ENCODE data around the gene CASK.

Gene CASK

GRCh38 chrX:41912923-41913322 is 10.4 kb downstream of the CASK start:
- H3K27me3 ChIP-seq (ENCODE audit: control insufficient read depth in 1 of 2, insufficient read depth in 1 of 2, low read length in 2 of 2), result peaks cover 0 to 4% of the 10 kb centered on the region in 2 experiments
- no peak overlapping the region for H3K4me3 ChIP-seq (ENCODE audit: insufficient read depth in 1 of 2, low read depth in 1 of 2, low read length in 2 of 2)
- no peak overlapping the region for H2BK120ac ChIP-seq (ENCODE audit: low read depth, low read length)
- no peak overlapping the region for H3K18ac ChIP-seq (ENCODE audit: low read depth in 1 of 2, low read length in 2 of 2)
- H4K91ac ChIP-seq (ENCODE audit: low read length), result no peak overlapping the region
- no peak overlapping the region for H2BK5ac ChIP-seq (ENCODE audit: low read depth, low read length, poor library complexity, severe bottlenecking)
- H3K4me1 ChIP-seq (ENCODE audit: control insufficient read depth, insufficient read depth, low read depth, low read length), result peaks cover 3% of the 10 kb centered on the region
- no peak overlapping the region for H3K4me2 ChIP-seq (ENCODE audit: low read length, poor library complexity, severe bottlenecking)
- no peak overlapping the region for H3K27ac ChIP-seq (ENCODE audit: low read length, poor library complexity, severe bottlenecking)
- DNase-seq, result peak; percentile 45
- 100% methylated on average over 1 of the region's 4 CpGs for WGBS
- no peak overlapping the region for H2BK15ac ChIP-seq (ENCODE audit: low read depth, poor library complexity, severe bottlenecking)
- no peak overlapping the region for H3K9ac ChIP-seq (ENCODE audit: low read length)
- H3K36me3 ChIP-seq (ENCODE audit: control insufficient read depth in 1 of 2, insufficient read depth in 2 of 2, low read depth in 1 of 2, low read length in 2 of 2), result no peaks in the 10 kb centered on the region
- H2AK5ac ChIP-seq (ENCODE audit: low read length, severe bottlenecking), result no peak overlapping the region
- no peak overlapping the region for H3K14ac ChIP-seq (ENCODE audit: low read length in 2 of 2)
- no peaks in the 10 kb centered on the region for H3K9me3 ChIP-seq (ENCODE audit: control insufficient read depth, low read length)
- H2AFZ ChIP-seq (ENCODE audit: low read depth, low read length), result no peak overlapping the region
- no peak overlapping the region for H3K23ac ChIP-seq (ENCODE audit: low read length in 2 of 2)
- no peaks in the 10 kb centered on the region for H3K79me1 ChIP-seq (replicated peaks; ENCODE audit: low read length, poor library complexity, severe bottlenecking)
- no peak overlapping the region for H2BK12ac ChIP-seq (ENCODE audit: low read length in 2 of 2)
- H4K8ac ChIP-seq (ENCODE audit: low read length), result no peak overlapping the region
- H3K4ac ChIP-seq (ENCODE audit: low read depth in 1 of 2, low read length in 2 of 2), result no peak overlapping the region

GRCh38 chrX:41909068-41909467 is 14.3 kb downstream of the CASK start:
- Histone ChIP-seq H4K8ac (ENCODE audit: low read length) (no peak overlapping the region), H3K27me3 (ENCODE audit: control insufficient read depth in 1 of 2, insufficient read depth in 1 of 2, low read length in 2 of 2) (peaks cover 0 to 2% of the 10 kb centered on the region in 2 experiments), H4K91ac (ENCODE audit: low read length) (no peak overlapping the region), H2BK5ac (ENCODE audit: low read depth, low read length, poor library complexity, severe bottlenecking) (no peak overlapping the region), H3K9ac (ENCODE audit: low read length) (no peak overlapping the region), H3K18ac (ENCODE audit: low read depth in 1 of 2, low read length in 2 of 2) (no peak overlapping the region), H3K4ac (ENCODE audit: low read depth in 1 of 2, low read length in 2 of 2) (no peak overlapping the region), H2AK5ac (ENCODE audit: low read length, severe bottlenecking) (no peak overlapping the region), H2AFZ (ENCODE audit: low read depth, low read length) (no peak overlapping the region), H2BK12ac (ENCODE audit: low read length in 2 of 2) (no peak overlapping the region), H3K4me3 (ENCODE audit: insufficient read depth in 1 of 2, low read depth in 1 of 2, low read length in 2 of 2) (no peak overlapping the region), H3K79me1 (replicated peaks; ENCODE audit: low read length, poor library complexity, severe bottlenecking) (no peaks in the 10 kb centered on the region), H3K23ac (ENCODE audit: low read length in 2 of 2) (no peak overlapping the region), H3K4me1 (ENCODE audit: control insufficient read depth, insufficient read depth, low read depth, low read length) (peaks cover 4% of the 10 kb centered on the region), H3K14ac (ENCODE audit: low read length in 2 of 2) (no peak overlapping the region), H3K36me3 (ENCODE audit: control insufficient read depth in 1 of 2, insufficient read depth in 2 of 2, low read depth in 1 of 2, low read length in 2 of 2) (no peaks in the 10 kb centered on the region), H3K27ac (ENCODE audit: low read length, poor library complexity, severe bottlenecking) (no peak overlapping the region), H3K4me2 (ENCODE audit: low read length, poor library complexity, severe bottlenecking) (no peak overlapping the region), H3K9me3 (ENCODE audit: control insufficient read depth, low read length) (no peaks in the 10 kb centered on the region), H2BK15ac (ENCODE audit: low read depth, poor library complexity, severe bottlenecking) (no peak overlapping the region), H2BK120ac (ENCODE audit: low read depth, low read length) (no peak overlapping the region)
- DNase-seq, result no peak

GRCh38 chrX:41906515-41907187 is 16.7 kb downstream of the CASK start:
- Histone ChIP-seq H3K9me3 (ENCODE audit: control insufficient read depth, low read length) (peaks cover 5% of the 10 kb centered on the region), H4K8ac (ENCODE audit: low read length) (no peak overlapping the region), H2BK12ac (ENCODE audit: low read length in 2 of 2) (no peak overlapping the region), H3K36me3 (ENCODE audit: control insufficient read depth in 1 of 2, insufficient read depth in 2 of 2, low read depth in 1 of 2, low read length in 2 of 2) (peaks cover 0 to 3% of the 10 kb centered on the region in 2 experiments), H3K79me1 (replicated peaks; ENCODE audit: low read length, poor library complexity, severe bottlenecking) (peaks cover 1% of the 10 kb centered on the region), H3K23ac (ENCODE audit: low read length in 2 of 2) (no peak overlapping the region), H3K4ac (ENCODE audit: low read depth in 1 of 2, low read length in 2 of 2) (no peak overlapping the region), H3K4me2 (ENCODE audit: low read length, poor library complexity, severe bottlenecking) (no peak overlapping the region), H3K4me1 (ENCODE audit: control insufficient read depth, insufficient read depth, low read depth, low read length) (peaks cover 2% of the 10 kb centered on the region), H2BK15ac (ENCODE audit: low read depth, poor library complexity, severe bottlenecking) (no peak overlapping the region), H3K4me3 (ENCODE audit: insufficient read depth in 1 of 2, low read depth in 1 of 2, low read length in 2 of 2) (no peak overlapping the region), H4K91ac (ENCODE audit: low read length) (no peak overlapping the region), H2AK5ac (ENCODE audit: low read length, severe bottlenecking) (no peak overlapping the region), H3K27me3 (ENCODE audit: control insufficient read depth in 1 of 2, insufficient read depth in 1 of 2, low read length in 2 of 2) (no peaks in the 10 kb centered on the region), H2AFZ (ENCODE audit: low read depth, low read length) (no peak overlapping the region), H2BK5ac (ENCODE audit: low read depth, low read length, poor library complexity, severe bottlenecking) (no peak overlapping the region), H3K9ac (ENCODE audit: low read length) (no peak overlapping the region), H2BK120ac (ENCODE audit: low read depth, low read length) (no peak overlapping the region), H3K18ac (ENCODE audit: low read depth in 1 of 2, low read length in 2 of 2) (no peak overlapping the region), H3K14ac (ENCODE audit: low read length in 2 of 2) (no peak overlapping the region), H3K27ac (ENCODE audit: low read length, poor library complexity, severe bottlenecking) (no peak overlapping the region)
- no peak for DNase-seq
- WGBS, result 100% methylated on average over 1 of the region's 3 CpGs

GRCh38 chrX:41903544-41903943 is 19.8 kb downstream of the CASK start:
- Histone ChIP-seq H3K9ac (ENCODE audit: low read length) (no peak overlapping the region), H3K14ac (ENCODE audit: low read length in 2 of 2) (no peak overlapping the region), H3K4me3 (ENCODE audit: insufficient read depth in 1 of 2, low read depth in 1 of 2, low read length in 2 of 2) (no peak overlapping the region), H3K9me3 (ENCODE audit: control insufficient read depth, low read length) (peaks cover 25% of the 10 kb centered on the region), H2BK15ac (ENCODE audit: low read depth, poor library complexity, severe bottlenecking) (no peak overlapping the region), H3K4ac (ENCODE audit: low read depth in 1 of 2, low read length in 2 of 2) (no peak overlapping the region), H3K27me3 (ENCODE audit: control insufficient read depth in 1 of 2, insufficient read depth in 1 of 2, low read length in 2 of 2) (no peaks in the 10 kb centered on the region), H2AFZ (ENCODE audit: low read depth, low read length) (no peak overlapping the region), H2BK5ac (ENCODE audit: low read depth, low read length, poor library complexity, severe bottlenecking) (no peak overlapping the region), H4K91ac (ENCODE audit: low read length) (no peak overlapping the region), H2BK120ac (ENCODE audit: low read depth, low read length) (no peak overlapping the region), H3K4me2 (ENCODE audit: low read length, poor library complexity, severe bottlenecking) (no peak overlapping the region), H3K18ac (ENCODE audit: low read depth in 1 of 2, low read length in 2 of 2) (no peak overlapping the region), H3K79me1 (replicated peaks; ENCODE audit: low read length, poor library complexity, severe bottlenecking) (peaks cover 3% of the 10 kb centered on the region), H4K8ac (ENCODE audit: low read length) (no peak overlapping the region), H2AK5ac (ENCODE audit: low read length, severe bottlenecking) (no peak overlapping the region), H3K4me1 (ENCODE audit: control insufficient read depth, insufficient read depth, low read depth, low read length) (peaks cover 2% of the 10 kb centered on the region), H3K36me3 (ENCODE audit: control insufficient read depth in 1 of 2, insufficient read depth in 2 of 2, low read depth in 1 of 2, low read length in 2 of 2) (peaks cover 0 to 9% of the 10 kb centered on the region in 2 experiments), H3K23ac (ENCODE audit: low read length in 2 of 2) (no peak overlapping the region), H2BK12ac (ENCODE audit: low read length in 2 of 2) (no peak overlapping the region), H3K27ac (ENCODE audit: low read length, poor library complexity, severe bottlenecking) (no peak overlapping the region)
- no peak for DNase-seq
- WGBS, result no CpG with 5 or more reads among the region's 1 CpG

All from mesenchymal stem cell (in vitro differentiated cells and primary cell).